BJ (cell line): ENCODE measurements around the gene RUNX2. TPM values are rescaled to one million over a fixed set of nuclear protein-coding genes. Genes with fewer than 3 reads are reported as not detected.

Experiments used
- CTCF ChIA-PET: fragments of 350-600 bp; formaldehyde crosslinking; extraction: SDS; loops from one replicate; lab custom pipeline; 2021; ENCODE audit warnings: antibody characterized with exemption, inconsistent platforms; lab: Yijun Ruan, JAX
- POLR2A ChIA-PET: fragments of 300-600 bp; sonication (Branson Sonifier 250); formaldehyde crosslinking; extraction: SDS; loops from one replicate; lab custom pipeline; 2021; ENCODE audit warnings: antibody characterized with exemption; lab: Charles Lee
- DNase-seq: peaks from one replicate; pipeline ENCODE4 v3.0.0-alpha.2; 2011; ENCODE audit warnings: low read depth
- H3K27me3 ChIP-seq: 2 replicates; pipeline ENCODE4 v1.6.0; 2011; ENCODE audit warnings: low read length; ENCODE audit not compliant: control insufficient read depth, insufficient read depth
- H3K36me3 ChIP-seq: 2 replicates; pipeline ENCODE4 v1.5.1; 2011; ENCODE audit warnings: low read length; ENCODE audit not compliant: control insufficient read depth, insufficient read depth
- H3K4me3 ChIP-seq: 2 replicates; pipeline ENCODE4 v1.5.1; 2011; ENCODE audit warnings: low read depth, mild to moderate bottlenecking, control low read depth, low read length
- polyA plus RNA-seq: library from polyadenylated mRNA; depleted of rRNA; stranded (reverse); fragments of >200 nt; gene quantifications from 2 replicates; pipeline ENCODE4 v1.2.3, GENCODE V29; 2011
- TF ChIP-seq, protein P1 (sequence below): IDR thresholded peaks from 2 replicates; pipeline ENCODE4 v1.5.1; 2011; ENCODE audit warnings: low read depth, mild to moderate bottlenecking, control low read depth, inconsistent platforms, low read length, moderate library complexity; ENCODE audit not compliant: insufficient read depth

Gene RUNX2
- polyA plus RNA-seq, 1 experiment: 1.5 TPM

DNA sequence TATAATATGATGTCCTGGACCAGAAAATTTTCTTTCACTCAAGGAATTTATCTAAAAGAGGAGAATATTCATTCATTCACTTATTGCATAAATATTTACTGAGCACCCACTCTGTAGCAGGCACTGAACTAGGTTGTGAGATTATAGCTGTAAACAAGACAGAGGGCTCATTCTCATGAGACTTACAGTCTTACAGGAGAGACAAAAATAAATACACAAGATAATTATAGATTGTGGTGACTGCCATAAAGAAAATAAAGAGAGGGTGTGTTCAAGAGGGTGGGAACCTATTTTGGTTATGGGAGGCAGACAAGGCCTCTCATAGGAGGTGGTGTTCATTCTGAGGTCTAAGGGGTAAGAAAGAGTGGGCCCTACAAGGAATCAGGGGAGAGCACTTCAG, 159.5 kb downstream of the RUNX2 start:
- Histone ChIP-seq H3K27me3 (no peaks in the 10 kb centered on the region), H3K36me3 (no peaks in the 10 kb centered on the region), H3K4me3 (no peak overlapping the region)
- no peak for DNase-seq
- TF ChIP-seq, protein P1, sequence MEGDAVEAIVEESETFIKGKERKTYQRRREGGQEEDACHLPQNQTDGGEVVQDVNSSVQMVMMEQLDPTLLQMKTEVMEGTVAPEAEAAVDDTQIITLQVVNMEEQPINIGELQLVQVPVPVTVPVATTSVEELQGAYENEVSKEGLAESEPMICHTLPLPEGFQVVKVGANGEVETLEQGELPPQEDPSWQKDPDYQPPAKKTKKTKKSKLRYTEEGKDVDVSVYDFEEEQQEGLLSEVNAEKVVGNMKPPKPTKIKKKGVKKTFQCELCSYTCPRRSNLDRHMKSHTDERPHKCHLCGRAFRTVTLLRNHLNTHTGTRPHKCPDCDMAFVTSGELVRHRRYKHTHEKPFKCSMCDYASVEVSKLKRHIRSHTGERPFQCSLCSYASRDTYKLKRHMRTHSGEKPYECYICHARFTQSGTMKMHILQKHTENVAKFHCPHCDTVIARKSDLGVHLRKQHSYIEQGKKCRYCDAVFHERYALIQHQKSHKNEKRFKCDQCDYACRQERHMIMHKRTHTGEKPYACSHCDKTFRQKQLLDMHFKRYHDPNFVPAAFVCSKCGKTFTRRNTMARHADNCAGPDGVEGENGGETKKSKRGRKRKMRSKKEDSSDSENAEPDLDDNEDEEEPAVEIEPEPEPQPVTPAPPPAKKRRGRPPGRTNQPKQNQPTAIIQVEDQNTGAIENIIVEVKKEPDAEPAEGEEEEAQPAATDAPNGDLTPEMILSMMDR: no peak
- CTCF ChIA-PET: no interaction called here
- POLR2A ChIA-PET: no interaction called here

DNA sequence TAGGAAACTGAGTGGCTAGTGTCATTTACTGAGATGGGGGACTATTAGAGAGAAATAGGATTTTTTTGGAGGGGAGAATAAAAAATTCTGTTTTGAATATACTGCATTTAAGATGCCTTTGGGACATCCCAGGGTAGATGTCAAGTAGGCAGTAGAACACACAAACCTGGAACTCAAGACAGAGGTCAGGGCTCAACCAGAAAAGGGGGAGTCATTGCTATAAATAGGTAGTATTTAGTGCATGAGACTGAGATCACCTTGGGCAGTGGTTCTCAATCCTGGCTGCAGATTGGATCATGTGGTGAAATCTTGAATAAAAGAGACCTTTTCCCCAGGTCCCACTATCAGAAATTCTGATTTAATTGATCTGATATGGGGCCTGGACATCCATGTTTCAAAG, 160.1 kb downstream of the RUNX2 start:
- DNase-seq: no peak
- TF ChIP-seq, protein P1: no peak
- ChIA-PET POLR2A (no interaction called here), CTCF (no interaction called here)
- Histone ChIP-seq H3K36me3 (no peaks in the 10 kb centered on the region), H3K4me3 (no peak overlapping the region), H3K27me3 (no peaks in the 10 kb centered on the region)

- no peaks in the 10 kb centered on the region for H3K27me3 ChIP-seq
- no peak overlapping the region for H3K4me3 ChIP-seq
- no peaks in the 10 kb centered on the region for H3K36me3 ChIP-seq
- POLR2A ChIA-PET: no interaction called here
- TF ChIP-seq, protein P1: no peak
- CTCF ChIA-PET: interaction anchor here (1.0 kb wide), 1 partner anchor 16 kb away, joined by 3 read pairs; no protein-coding TSS in a partner anchor
- no peak for DNase-seq
Measured at GRCh38 chr6:45488889-45489288, 160.8 kb downstream of the RUNX2 start.

DNA sequence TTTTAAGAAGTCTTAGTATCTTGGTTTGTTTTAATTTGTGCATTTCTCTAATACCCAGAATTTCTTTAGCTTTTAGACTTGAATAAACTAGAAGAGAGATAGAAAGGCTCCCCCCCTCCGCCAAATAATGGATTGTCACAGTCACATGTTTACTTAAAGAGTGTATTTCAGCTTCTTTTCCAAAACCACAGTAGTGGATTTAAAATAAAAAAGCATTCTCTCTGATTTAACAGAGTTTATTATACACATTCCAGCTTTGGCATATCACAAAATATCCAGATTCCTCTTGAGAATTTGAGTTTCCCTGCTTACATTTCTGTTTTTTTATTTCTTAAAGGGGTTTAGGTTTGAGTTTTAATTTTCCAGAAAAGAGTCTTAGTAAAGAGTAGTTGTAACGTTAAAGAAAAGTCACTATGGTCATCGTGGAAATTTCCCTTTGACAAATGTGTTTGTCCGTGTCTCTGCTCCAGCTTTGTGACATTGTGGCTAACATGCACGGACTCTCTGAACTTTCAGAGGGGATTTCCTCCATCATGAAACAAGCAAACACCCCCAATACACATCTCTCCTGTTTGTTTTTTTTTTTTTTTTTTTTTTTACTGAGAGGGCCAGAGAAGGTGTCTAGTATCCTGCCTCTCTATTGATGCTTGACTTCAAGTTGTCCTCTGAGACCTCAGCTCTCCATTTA, 163.1 kb downstream of the RUNX2 start:
- no peaks in the 10 kb centered on the region for H3K27me3 ChIP-seq
- H3K36me3 ChIP-seq: no peaks in the 10 kb centered on the region
- ChIA-PET POLR2A (no interaction called here), CTCF (no interaction called here)
- H3K4me3 ChIP-seq: no peak overlapping the region
- TF ChIP-seq, protein P1: no peak
- no peak for DNase-seq

DNA sequence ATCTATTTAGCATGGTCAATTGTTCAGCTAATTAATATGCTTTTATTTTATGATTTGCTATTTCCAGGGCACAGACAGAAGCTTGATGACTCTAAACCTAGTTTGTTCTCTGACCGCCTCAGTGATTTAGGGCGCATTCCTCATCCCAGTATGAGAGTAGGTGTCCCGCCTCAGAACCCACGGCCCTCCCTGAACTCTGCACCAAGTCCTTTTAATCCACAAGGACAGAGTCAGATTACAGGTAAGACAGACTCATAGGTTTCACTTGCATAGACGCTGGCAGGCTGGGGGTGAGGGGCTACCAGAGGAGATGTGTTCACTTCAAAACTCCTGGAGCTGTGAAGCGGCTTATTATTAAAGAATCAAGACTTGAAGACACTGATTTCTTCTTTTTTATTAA, 163.7 kb downstream of the RUNX2 start:
- CTCF ChIA-PET: no interaction called here
- DNase-seq: no peak
- H3K36me3 ChIP-seq: no peaks in the 10 kb centered on the region
- no peak overlapping the region for H3K4me3 ChIP-seq
- POLR2A ChIA-PET: no interaction called here
- no peaks in the 10 kb centered on the region for H3K27me3 ChIP-seq
- TF ChIP-seq, protein P1: no peak
